NCI-H1048 (cell line): Measurements from ENCODE around the gene PILRB.
"Not testable (repeated sequence)": the region's sequence is repeated elsewhere in the genome, so short reads cannot be mapped to it uniquely, and the experiment has no call there.

Source experiments
- DNase-seq: peaks from one replicate; lab custom pipeline; 2025; lab: John Stamatoyannopoulos, UW

Gene PILRB

DNA sequence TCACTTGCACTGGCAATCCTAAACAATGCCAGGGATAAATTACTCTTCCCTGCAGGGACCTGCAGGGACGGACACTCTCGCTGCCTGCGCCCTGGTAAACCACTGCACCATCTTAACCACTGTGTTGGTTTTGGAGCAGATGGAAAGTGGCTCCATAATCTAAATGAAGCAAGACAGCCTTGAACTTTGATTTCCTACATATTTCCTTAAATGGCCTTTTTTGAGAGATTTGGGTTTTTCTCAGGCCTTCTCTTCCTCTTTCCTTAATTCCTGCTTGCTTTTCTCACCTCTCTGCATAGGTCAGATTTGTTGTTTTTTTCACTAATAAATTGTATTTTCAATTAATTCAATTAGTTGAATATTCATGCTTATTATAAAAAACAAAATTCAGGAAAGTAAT, 18.1 kb downstream of the PILRB start:
- DNase-seq = no peak

DNA sequence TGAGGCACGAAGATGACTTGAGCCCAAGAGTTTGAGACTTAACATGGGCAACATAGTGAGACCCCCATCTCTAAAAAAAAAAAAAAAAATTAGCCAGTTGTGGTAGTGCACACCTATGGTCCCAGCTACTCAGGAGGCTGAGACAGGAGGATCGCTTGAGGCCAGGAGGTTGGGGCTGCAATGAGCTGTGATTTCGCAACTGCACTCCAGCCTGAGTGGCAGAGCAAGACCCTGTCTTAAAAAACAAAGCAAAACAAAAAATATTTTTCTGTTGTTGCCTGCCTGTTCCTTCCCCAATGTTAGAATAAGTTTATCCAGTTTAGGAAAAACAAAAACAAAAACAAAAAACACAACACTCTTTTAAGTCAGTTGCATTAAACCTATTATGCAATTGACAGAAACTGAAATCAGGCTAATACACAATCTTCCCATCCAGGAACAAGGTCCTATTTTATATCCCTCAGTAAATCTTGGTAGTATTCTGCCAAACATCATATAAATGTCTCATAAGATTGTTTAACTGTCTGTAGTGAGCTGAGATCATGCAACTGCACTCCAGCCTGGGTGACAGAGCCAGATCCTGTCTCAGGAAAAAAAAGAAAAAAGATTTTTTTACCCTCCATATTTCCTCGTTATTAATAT, 20.3 kb downstream of the PILRB start:
- DNase-seq = no peak

- DNase-seq = no peak
Measured at GRCh38 chr7:100380196-100380595, 22.3 kb downstream of the PILRB start.

- DNase-seq = not testable (repeated sequence)
Measured at GRCh38 chr7:100381531-100382233, 23.8 kb downstream of the PILRB start.

GRCh38 chr7:100382234-100382853, 24.4 kb downstream of the PILRB start:
- DNase-seq = not testable (repeated sequence)

DNA sequence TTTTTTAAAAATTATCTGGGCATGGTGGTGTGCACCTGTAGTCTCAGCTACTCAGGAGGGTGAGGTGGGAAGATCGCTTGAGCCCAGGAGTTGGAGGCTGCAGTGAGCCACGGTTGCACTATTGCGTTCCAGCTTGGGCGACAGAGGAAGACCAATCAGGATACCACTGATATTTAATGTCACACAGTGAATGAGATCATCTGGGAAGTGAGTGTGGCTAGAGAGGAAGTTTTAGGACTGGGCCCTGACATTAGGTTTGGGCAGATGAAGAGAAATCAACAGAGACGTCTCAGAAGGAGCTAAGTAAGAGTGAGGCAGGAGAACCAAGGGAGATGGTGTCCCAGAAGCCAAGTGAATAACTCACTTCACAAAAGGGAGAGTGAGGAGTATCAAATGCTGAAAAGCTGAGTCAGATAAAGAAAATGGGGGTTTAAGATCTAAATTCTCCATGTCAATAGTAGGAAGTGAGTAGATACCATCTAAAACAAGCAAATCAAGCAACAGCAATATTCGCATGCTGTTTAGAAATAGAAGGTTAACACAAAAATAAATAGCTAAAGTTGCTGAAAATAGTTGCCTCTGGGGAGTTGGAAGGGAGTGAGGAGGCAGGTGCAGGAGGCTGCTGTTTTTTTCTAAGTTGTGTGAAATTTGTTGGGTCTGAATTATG, 26.8 kb downstream of the PILRB start:
- no peak for DNase-seq

DNA sequence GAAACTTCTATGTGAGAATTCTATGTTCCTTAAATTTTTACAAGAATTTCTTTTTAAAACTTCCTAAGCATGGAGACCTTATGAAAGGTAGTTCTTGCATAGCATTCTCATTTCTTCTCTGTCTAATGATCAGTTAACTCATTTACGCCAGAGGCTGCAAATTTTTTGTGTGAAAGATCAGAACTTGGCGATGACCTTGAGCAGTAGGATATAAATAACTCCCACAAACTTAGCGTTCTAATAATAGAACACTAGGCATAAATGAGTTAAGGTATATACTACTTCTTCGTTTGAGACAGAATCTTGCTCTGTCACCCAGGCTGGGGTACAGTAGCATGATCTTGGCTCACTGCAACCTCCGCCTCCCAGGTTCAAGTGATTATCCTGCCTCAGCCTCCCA, 29.0 kb downstream of the PILRB start:
- DNase-seq = no peak

GRCh38 chr7:100387695-100388094, 29.8 kb downstream of the PILRB start:
- DNase-seq = no peak

DNA sequence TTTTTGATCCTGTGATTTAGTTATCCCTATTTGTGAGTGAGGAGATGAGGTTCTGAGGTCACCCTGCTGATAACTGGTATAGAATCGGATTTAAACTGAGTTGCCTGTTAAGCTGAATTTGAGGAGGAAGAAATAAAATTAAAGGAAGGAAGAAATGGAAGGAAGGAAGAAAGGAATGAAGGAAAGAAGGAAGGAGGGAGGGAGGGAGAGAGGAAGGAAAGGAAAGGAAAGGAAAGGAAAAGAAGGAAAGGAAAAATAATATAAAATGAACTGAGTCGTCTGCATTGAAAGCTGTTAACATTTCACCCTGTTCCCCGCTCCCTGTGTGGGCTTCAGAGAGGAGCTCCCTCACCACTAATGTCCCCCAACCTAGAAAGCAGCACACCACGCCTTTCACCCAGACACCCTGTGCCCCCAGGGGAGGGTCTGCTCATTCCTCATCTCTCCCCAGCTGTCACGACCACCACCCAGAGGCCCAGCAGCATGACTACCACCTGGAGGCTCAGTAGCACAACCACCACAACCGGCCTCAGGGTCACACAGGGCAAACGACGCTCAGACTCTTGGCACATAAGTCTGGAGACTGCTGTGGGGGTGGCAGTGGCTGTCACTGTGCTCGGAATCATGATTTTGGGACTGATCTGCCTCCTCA, 31.6 kb downstream of the PILRB start:
- DNase-seq = no peak

DNA sequence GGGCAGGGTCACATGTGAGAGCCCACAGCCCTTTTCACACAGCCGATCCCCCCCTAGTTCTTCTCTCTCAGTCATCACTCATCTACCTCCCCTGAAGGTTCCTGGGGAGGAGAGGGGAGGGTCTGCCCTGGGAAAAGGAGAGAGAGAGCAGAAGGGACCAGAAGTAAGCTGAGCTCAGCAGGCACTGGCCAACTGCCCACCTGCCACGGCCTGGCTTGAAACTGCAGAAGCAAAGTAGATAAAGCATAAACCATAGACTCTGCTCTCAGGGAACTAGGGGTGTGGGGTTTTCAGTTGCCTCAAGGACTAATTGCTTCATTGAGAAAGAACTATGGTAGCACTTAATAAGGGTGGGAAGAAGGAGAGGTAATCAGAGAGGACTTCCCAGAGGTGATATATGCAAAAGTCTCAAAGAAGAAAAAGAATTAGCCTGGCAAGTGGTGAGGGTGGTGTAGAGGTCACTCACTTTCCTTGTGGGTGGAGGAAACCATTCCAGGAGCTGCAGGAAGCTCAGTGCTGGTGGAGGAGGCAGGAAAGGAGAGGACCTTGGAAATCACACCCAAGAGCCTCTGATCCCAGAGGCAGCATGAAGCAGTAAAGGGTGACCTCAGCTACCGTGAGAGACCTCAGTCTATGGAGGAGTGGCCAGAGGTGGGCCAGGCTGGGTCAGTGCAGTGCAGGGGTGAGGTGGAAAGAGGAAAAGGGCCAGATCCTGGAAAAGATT, 32.5 kb downstream of the PILRB start:
- no peak for DNase-seq

- no peak for DNase-seq
Measured at GRCh38 chr7:100393233-100393905, 35.5 kb downstream of the PILRB start.

DNA sequence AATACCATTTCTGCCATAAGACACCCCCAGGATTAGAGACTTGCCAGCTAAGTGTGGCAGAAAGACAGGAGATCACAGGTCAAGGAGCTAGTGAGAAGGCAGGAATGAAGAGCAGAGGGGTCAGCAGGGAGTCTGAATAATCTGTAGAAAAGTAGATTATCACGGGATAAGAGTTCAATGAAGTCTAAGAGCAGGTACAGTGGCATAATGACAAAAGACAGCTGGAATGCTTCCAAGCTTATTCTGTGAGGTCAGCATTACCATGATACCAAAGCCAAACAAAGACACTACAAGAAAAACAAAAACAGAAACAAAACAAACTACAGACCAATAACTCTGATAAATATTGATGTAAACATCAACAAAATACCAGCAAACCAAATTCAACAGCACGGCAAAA, 36.2 kb downstream of the PILRB start:
- no peak for DNase-seq

DNA sequence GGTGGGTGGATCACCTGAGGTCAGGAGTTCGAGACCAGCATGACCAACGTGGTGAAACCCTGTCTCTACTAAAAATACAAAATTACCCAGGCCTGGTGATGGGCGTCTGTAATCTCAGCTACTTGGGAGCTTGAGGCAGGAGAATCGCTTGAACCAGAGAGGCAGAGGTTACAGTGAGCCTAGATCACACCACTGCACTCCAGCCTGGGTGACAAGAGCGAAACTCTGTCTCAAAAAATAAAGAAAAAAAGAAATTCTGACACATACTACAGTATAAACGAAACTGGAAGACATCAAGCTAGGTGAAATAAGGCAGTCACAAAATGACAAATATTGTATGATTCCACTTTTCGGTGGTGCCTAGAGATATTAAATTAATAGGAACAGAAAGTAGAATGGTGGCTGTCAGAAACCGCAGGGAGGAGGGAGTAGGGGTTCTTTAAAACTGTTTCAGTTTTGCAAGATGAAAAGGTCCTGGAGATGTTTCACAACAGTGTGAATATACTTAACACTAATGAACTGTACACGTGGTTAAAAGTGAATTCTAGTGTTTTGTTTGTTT, 38.6 kb downstream of the PILRB start:
- no peak for DNase-seq

DNA sequence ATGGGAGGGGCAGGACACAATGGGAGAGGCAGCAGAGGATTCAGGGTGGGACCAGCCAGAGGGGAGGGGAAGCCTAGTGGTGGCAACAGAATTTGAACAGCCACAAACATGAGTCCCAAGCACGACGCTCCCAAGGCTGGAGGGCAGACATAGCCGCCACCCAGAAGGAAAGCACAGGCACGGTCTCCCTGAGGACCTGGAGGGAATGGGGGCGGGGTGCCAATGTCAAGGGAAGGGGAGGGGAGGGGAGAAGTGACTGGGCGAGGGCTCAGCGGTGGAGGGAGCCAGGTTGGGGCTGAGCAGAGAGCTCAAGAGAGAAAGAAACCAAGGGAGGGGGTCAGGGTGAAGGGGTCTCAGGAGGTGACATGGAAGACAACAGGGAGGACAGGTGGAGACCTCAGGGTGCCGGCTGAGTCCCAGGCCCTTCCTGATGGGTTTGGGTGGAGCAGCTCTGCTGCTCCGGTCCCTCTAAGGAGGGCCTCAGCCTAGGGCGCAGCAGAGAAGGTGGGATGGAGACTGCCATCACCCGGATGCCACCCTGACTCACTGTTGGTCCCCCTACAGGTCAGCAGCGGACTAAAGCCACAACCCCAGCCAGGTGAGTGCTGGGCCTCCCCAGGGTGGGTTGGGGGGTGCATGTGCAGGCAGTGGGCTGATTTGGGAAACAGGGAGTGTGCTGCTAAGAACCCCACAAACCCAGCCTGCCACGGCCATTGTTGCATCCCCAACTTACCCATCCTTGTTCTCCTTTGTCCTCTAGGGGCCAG, 39.6 kb downstream of the PILRB start:
- DNase-seq = no peak

- no peak for DNase-seq
Measured at GRCh38 chr7:100398239-100398638, 40.3 kb downstream of the PILRB start.

- DNase-seq = no peak
Measured at GRCh38 chr7:100400041-100400440, 42.1 kb downstream of the PILRB start.

DNA sequence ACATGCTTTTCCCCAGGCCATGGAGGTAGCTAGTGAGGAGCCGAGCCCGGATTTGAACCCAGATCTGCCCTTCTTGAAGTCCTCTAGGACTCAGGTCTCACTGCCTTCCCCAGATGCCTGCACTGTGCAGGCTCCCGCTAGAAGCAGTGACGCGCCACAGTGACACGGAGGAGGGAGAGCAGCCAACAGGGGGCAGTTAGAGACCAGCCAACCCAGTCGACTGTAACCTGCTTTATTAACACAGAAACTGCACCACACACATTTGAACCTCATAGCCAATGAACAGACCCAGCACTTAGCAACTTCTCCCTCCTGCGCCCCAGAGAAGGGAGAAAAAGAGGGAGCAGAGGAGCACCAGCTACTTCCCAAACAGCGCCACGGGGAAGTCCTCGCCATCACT, 42.7 kb downstream of the PILRB start:
- no peak for DNase-seq

DNA sequence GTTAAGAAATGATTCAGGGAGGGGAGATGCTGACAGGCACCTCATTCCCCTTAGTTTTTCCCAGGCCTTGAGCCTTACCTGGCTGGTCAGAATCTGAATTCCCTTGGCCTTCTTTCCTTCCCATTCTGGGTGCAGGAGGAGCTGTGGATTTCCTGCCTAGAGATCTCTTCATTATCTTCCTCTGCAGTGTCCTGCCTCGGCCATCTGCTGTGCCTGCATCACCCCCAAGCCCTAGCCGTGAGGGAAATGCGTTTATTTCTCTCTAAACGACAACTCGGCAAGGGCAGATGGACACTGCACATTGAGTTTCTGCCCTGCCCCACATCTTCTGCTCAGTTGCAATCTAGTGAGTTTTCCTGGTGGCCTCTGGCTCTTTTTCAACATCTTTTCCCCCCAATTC, 43.9 kb downstream of the PILRB start:
- no peak for DNase-seq

- DNase-seq = no peak
Measured at GRCh38 chr7:100402241-100402640, 44.3 kb downstream of the PILRB start.

DNA sequence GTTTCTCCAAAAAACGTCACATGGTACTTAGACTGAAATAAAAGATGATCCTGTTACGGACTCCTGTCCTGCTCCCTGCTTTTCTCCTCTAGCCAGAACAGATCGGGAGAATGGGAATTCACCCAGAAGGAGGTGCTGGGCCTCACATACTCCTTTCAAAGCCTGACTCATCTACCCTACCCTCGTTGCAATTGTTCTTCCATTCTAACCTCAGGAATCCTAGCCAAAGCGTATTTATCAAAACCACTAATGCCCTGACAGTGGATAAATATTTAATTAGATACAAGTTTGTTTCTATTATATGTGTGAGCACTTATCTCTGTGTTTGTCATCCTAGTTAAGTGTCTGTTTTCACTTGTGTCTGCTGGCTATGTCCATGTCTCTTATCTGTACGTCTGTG, 48.9 kb downstream of the PILRB start:
- no peak for DNase-seq
